Nephron progenitor cell (in vitro differentiated cells): Measurements from ENCODE around the gene TTC16.

Experiments
- DNase-seq: peaks from one replicate; pipeline ENCODE4 v3.0.0; 2021
- H3K27ac Mint-ChIP-seq: 2 replicates; pipeline ENCODE4 v1.8.0; 2021; ENCODE audit warnings: mild to moderate bottlenecking, moderate library complexity, mixed read lengths
- H3K27me3 Mint-ChIP-seq: 2 replicates; pipeline ENCODE4 v1.8.0; 2021; ENCODE audit warnings: mild to moderate bottlenecking, low read depth, mixed read lengths; ENCODE audit not compliant: poor library complexity
- H3K36me3 Mint-ChIP-seq: 2 replicates; pipeline ENCODE4 v1.8.0; 2021; ENCODE audit warnings: low read depth, mixed read lengths
- H3K4me1 Mint-ChIP-seq: 2 replicates; pipeline ENCODE4 v1.8.0; 2021; ENCODE audit warnings: mixed read lengths
- H3K4me3 Mint-ChIP-seq: 2 replicates; pipeline ENCODE4 v1.8.0; 2021; ENCODE audit warnings: mild to moderate bottlenecking, moderate library complexity, mixed read lengths
- H3K9me3 Mint-ChIP-seq: 2 replicates; pipeline ENCODE4 v1.8.0; 2021; ENCODE audit warnings: mild to moderate bottlenecking, moderate library complexity, mixed read lengths
- TF ChIP-seq, protein P1 (sequence below): fragments of 200-600 bp; sonication (generic); IDR thresholded peaks from 2 replicates; pipeline ENCODE4 v1.5.0; 2021; ENCODE audit warnings: antibody characterized with exemption

Gene TTC16, protein sequence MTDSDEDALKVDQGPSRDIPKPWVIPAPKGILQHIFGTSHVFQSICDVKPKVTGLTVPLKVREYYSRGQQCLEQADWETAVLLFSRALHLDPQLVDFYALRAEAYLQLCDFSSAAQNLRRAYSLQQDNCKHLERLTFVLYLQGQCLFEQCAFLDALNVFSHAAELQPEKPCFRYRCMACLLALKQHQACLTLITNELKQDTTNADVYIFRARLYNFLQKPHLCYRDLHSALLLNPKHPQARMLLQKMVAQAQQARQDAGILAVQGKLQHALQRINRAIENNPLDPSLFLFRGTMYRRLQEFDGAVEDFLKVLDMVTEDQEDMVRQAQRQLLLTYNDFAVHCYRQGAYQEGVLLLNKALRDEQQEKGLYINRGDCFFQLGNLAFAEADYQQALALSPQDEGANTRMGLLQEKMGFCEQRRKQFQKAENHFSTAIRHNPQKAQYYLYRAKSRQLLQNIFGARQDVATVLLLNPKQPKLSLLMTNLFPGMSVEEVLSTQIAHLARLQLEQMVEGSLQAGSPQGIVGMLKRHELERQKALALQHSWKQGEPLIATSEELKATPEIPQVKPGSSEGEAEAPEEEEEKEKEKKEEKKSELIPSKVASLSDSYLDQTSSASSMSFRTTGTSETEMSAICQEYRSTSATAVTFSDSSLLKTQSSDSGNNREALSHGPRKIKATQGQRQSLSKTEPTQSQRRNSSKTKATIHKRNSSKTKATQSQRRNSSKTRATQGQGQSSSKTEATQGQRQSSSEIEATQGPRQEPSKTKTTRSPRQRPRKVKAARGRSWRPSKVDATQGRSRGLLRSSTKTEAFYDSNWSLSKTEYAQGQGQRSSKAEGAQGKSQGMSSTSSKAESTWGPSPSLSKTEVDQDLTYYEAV

DNA sequence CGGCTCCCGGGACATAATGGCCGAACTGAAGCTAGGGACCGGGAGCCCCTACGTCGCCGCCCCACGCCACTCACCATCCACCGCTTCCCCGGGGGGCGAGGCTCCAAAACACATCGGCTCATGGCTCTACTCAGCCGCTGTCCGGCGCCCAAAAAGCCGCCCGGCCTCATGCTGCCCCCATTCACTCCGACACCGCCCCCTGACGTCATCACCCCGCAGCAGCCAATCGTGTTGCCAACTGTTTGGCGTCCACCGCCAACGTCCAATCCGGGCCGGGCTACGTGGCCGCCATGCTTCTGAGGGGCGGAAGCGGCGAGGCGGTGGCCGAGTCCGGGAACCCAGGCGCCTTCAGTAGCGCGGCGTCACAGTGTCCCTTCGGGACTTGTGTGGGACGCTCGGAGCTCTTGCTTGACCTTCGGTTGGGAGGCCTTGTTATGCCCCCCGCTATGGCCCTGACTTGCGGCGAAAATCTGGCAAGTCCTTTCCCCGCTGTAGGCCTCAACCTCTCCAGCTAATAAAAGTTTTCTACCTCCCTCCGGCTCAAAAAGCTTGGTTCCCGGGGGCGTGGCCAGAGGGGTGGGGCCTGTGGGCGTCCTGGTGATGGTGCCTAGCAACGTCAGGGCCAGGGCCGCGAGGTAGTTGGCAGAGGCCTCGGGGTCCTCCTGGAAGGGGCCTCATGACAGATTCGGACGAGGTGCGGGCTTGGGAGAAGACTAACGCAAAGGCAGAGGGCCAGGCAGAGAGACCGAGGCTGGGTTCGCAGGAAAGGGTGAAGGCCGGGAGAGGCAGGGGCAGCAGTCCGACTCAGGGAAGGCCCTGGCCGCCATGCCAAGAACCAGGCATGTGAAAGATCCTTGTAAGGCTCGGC is at the start of gene TTC16, which contains the start of gene PTRH1:
TSS of gene TTC16 (plus strand) at position 610 of the 868 bp plus-strand sequence. CDS start at position 677, 67 bp downstream.
TSS of gene PTRH1 (minus strand) at position 194 of the 868 bp plus-strand sequence. CDS start at position 170, 24 bp downstream.
- TF ChIP-seq, protein P1, sequence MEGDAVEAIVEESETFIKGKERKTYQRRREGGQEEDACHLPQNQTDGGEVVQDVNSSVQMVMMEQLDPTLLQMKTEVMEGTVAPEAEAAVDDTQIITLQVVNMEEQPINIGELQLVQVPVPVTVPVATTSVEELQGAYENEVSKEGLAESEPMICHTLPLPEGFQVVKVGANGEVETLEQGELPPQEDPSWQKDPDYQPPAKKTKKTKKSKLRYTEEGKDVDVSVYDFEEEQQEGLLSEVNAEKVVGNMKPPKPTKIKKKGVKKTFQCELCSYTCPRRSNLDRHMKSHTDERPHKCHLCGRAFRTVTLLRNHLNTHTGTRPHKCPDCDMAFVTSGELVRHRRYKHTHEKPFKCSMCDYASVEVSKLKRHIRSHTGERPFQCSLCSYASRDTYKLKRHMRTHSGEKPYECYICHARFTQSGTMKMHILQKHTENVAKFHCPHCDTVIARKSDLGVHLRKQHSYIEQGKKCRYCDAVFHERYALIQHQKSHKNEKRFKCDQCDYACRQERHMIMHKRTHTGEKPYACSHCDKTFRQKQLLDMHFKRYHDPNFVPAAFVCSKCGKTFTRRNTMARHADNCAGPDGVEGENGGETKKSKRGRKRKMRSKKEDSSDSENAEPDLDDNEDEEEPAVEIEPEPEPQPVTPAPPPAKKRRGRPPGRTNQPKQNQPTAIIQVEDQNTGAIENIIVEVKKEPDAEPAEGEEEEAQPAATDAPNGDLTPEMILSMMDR, result no peak
- Mint-ChIP-seq H3K27ac (no peak within 1 kb of the TSS), H3K27me3 (peaks cover 41% of the 10 kb centered on the region), H3K4me1 (peaks cover 29% of the 10 kb centered on the region), H3K36me3 (no peaks in the 10 kb centered on the region), H3K9me3 (no peaks in the 10 kb centered on the region), H3K4me3 (peak within 1 kb of the TSS; percentile 96)
- peak; percentile 99 for DNase-seq

DNA sequence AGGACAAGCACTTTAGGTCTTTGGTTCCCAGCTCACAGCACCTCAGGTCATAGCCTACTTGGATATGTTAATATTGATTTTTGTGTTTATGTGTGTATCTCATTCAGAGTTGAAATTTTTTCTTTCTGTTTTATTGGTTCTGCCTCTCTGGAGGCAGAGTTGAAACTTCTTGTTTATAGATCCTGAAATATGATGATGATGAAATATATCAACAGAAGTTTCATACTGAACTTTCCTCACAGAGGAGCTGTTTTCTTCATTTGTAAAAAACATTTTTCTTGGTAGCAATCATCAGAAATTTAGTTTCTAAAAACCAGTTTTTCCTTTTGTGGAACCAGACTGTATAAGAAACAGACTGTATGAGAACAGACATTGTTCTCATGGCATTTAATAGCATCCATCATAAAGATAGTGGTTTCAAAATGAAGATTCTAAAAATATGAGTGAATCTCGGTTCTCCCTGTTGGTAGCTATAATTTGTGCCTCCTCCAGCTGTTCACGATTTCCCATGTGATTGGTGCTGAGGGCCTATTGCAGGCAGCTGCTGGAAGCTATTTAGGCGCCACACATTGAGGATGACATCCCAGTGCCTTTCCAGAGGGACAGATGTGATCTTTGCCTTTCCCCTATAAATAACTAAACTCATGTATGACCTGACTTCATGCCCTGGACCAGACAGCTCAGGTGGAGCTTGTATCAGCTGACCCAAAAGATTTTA is 48.6 kb upstream of the TTC16 start:
- Mint-ChIP-seq H3K27me3 (no peaks in the 10 kb centered on the region), H3K9me3 (no peaks in the 10 kb centered on the region), H3K27ac (no peak overlapping the region), H3K4me1 (peaks cover 28% of the 10 kb centered on the region), H3K36me3 (peaks cover 48% of the 10 kb centered on the region), H3K4me3 (no peak overlapping the region)
- TF ChIP-seq, protein P1, result no peak
- DNase-seq, result no peak

DNA sequence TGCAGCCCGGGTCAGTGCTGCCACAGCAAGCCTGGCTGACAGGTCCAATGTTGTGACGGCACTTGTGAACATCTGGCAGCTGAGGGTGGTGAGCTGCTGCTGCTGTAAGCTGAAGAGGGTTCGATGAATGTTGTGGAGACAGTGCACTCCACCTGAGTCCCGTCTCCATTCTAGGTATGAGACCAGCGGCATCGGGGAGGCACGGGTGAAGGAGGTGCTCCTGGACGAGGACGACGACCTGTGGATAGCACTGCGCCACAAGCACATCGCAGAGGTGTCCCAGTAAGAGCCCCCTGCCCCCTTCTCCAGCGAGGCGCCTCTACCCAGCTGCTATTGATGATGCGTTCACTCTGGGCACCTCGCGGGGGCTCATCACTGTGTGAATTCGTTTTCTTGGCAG is 48.0 kb upstream of the TTC16 start:
- Mint-ChIP-seq H3K4me3 (no peak overlapping the region), H3K4me1 (peaks cover 23% of the 10 kb centered on the region), H3K27ac (no peak overlapping the region), H3K36me3 (peaks cover 47% of the 10 kb centered on the region), H3K27me3 (no peaks in the 10 kb centered on the region), H3K9me3 (no peaks in the 10 kb centered on the region)
- DNase-seq, result no peak
- TF ChIP-seq, protein P1, result no peak

DNA sequence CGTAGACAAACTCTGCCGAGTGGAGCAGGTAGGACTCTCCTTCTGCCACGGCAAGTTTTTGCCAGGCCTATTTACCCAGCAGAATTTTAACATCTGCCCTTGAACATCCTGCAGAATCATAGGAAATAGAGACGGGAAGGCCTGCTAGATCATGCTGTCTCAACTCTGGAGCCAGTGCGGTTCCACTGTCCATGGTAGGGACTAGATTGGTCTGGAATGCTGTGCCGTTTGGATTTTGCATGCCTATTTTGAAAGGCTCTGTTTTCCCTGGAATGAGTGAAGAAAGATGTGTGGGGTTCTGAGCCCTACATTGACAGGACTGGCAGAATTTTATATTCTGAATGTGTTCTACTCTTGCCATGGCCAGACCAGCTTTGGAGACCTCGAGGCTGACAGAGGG is 42.6 kb upstream of the TTC16 start:
- Mint-ChIP-seq H3K27ac (peak overlapping the region; percentile 44), H3K9me3 (no peaks in the 10 kb centered on the region), H3K27me3 (no peaks in the 10 kb centered on the region), H3K4me1 (no peaks in the 10 kb centered on the region), H3K4me3 (no peak overlapping the region), H3K36me3 (peaks cover 36% of the 10 kb centered on the region)
- TF ChIP-seq, protein P1, result no peak
- DNase-seq, result no peak

DNA sequence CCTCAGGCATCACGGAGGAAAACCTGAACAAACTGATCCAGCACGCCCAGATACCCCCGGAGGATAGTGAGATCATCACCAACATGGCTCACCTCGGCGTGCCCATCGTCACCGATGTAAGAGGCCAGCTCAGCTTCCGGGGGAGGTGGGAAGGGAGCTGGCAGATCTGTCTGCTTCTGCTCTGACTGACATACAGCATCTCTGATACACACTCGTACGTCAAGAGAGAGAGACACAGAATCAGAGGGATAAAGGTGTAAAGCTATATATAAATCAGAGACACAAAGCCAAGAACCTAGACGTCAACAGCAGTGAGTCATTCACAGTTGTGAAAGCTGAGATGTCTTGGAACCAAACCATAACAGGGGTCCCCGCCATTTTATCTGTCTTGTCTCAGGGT is 39.2 kb upstream of the TTC16 start:
- Mint-ChIP-seq H3K9me3 (no peaks in the 10 kb centered on the region), H3K27ac (no peak overlapping the region), H3K27me3 (no peaks in the 10 kb centered on the region), H3K4me1 (peaks cover 6% of the 10 kb centered on the region), H3K36me3 (peaks cover 42% of the 10 kb centered on the region), H3K4me3 (no peak overlapping the region)
- no peak for DNase-seq
- TF ChIP-seq, protein P1, result no peak
